Urinary bladder (tissue), 4 donors: ENCODE results near the gene EIPR1. TPM values are rescaled to one million over a fixed set of nuclear protein-coding genes. Genes with fewer than 3 reads are reported as not detected.
"Not testable (repeated sequence)": the region's sequence is repeated elsewhere in the genome, so short reads cannot be mapped to it uniquely, and the experiment has no call there.

Source experiments
- DNase-seq: peaks from one replicate; pipeline ENCODE4 v3.0.0-alpha.2; 2015; ENCODE audit errors: extremely low spot score
- H3K27ac ChIP-seq: one replicate; pipeline ENCODE4 v1.5.1; 2013; ENCODE audit warnings: low read depth, mild to moderate bottlenecking, moderate library complexity
- H3K36me3 ChIP-seq: one replicate; pipeline ENCODE4 v1.6.1; 2013; ENCODE audit warnings: mild to moderate bottlenecking, moderate library complexity; ENCODE audit not compliant: insufficient read depth
- H3K4me1 ChIP-seq: one replicate; pipeline ENCODE4 v1.6.1; 2013; ENCODE audit warnings: mild to moderate bottlenecking, moderate library complexity; ENCODE audit not compliant: insufficient read depth
- H3K4me3 ChIP-seq: one replicate; pipeline ENCODE4 v1.5.1; 2013; ENCODE audit warnings: low read depth, low read length
- WGBS: extraction: QIAGEN DNeasy Blood & Tissue Kit; methylation state at CpG from one replicate; pipeline ENCODE4 v1.1.7; 2013; 5-methylcytosine and 5-hydroxymethylcytosine counted together
- polyA plus RNA-seq: library from polyadenylated mRNA; stranded (reverse); fragments of 200-250 nt; gene quantifications from one replicate; pipeline ENCODE4 v1.2.3, GENCODE V29; 2013
- total RNA-seq: library from RNA; depleted of rRNA; stranded (reverse); fragments of >200 nt; gene quantifications from one replicate; pipeline ENCODE4 v1.2.3, GENCODE V29; 2014
- donor health status: healthy with polysubstance abuse.
- donor health status: healthy.

Gene EIPR1
- total and polyA plus RNA-seq, 2 donors, result 14.9 to 15.0 TPM

- peaks cover 2% of the 10 kb centered on the region for H3K36me3 ChIP-seq
- no peak for DNase-seq
These were observed 173.4 kb downstream of the EIPR1 start for GRCh38 chr2:3204031-3204821.

GRCh38 chr2:3203497-3204019 lies 174.1 kb downstream of the EIPR1 start:
- Histone ChIP-seq H3K4me1 (no peaks in the 10 kb centered on the region), H3K27ac (no peak overlapping the region), H3K36me3 (peaks cover 2% of the 10 kb centered on the region), H3K4me3 (no peak overlapping the region)
- DNase-seq, result no peak
- WGBS, result 95% methylated on average over 16 of the region's 16 CpGs

More at GRCh38 chr2:3204031-3204821, 173.4 kb downstream of the EIPR1 start:
- Histone ChIP-seq H3K27ac (no peak overlapping the region), H3K4me3 (no peak overlapping the region), H3K4me1 (no peaks in the 10 kb centered on the region)
- 90% methylated on average over 11 of the region's 11 CpGs for WGBS

- Histone ChIP-seq H3K27ac (no peak overlapping the region), H3K36me3 (peaks cover 2% of the 10 kb centered on the region), H3K4me1 (no peaks in the 10 kb centered on the region), H3K4me3 (no peak overlapping the region)
- 95% methylated on average over 9 of the region's 9 CpGs for WGBS
- no peak for DNase-seq
These were observed 174.7 kb downstream of the EIPR1 start for GRCh38 chr2:3202926-3203325.

GRCh38 chr2:3201281-3201680 lies 176.3 kb downstream of the EIPR1 start:
- peaks cover 2% of the 10 kb centered on the region for H3K36me3 ChIP-seq
- H3K4me1 ChIP-seq, result no peaks in the 10 kb centered on the region
- H3K27ac ChIP-seq, result no peak overlapping the region
- DNase-seq, result no peak
- H3K4me3 ChIP-seq, result no peak overlapping the region
- 94% methylated on average over 12 of the region's 12 CpGs for WGBS

- no peak overlapping the region for H3K27ac ChIP-seq
- no peaks in the 10 kb centered on the region for H3K4me1 ChIP-seq
- WGBS, result 59% methylated on average over 14 of the region's 14 CpGs
- H3K36me3 ChIP-seq, result peaks cover 3% of the 10 kb centered on the region
- no peak for DNase-seq
- no peak overlapping the region for H3K4me3 ChIP-seq
These were observed 177.1 kb downstream of the EIPR1 start for GRCh38 chr2:3200420-3200939.

- H3K36me3 ChIP-seq, result peaks cover 1% of the 10 kb centered on the region
- no peak overlapping the region for H3K27ac ChIP-seq
- DNase-seq, result no peak
- 80% methylated on average over 12 of the region's 12 CpGs for WGBS
- no peaks in the 10 kb centered on the region for H3K4me1 ChIP-seq
- no peak overlapping the region for H3K4me3 ChIP-seq
These were observed 177.8 kb downstream of the EIPR1 start for GRCh38 chr2:3199627-3200345.

GRCh38 chr2:3198671-3199192 lies 178.9 kb downstream of the EIPR1 start:
- WGBS, result 72% methylated on average over 10 of the region's 10 CpGs
- H3K36me3 ChIP-seq, H3K27ac ChIP-seq, H3K4me3 ChIP-seq, H3K4me1 ChIP-seq, DNase-seq: not testable (repeated sequence)

GRCh38 chr2:3198119-3198518 lies 179.5 kb downstream of the EIPR1 start:
- Histone ChIP-seq H3K4me1 (no peaks in the 10 kb centered on the region), H3K36me3 (peaks cover 1% of the 10 kb centered on the region), H3K4me3 (no peak overlapping the region), H3K27ac (no peak overlapping the region)
- 93% methylated on average over 11 of the region's 11 CpGs for WGBS
- no peak for DNase-seq

- no peak for DNase-seq
- H3K27ac ChIP-seq, result no peak overlapping the region
- H3K36me3 ChIP-seq, result peaks cover 1% of the 10 kb centered on the region
- H3K4me3 ChIP-seq, result no peak overlapping the region
- 76% methylated on average over 12 of the region's 12 CpGs for WGBS
- H3K4me1 ChIP-seq, result no peaks in the 10 kb centered on the region
These were observed 180.3 kb downstream of the EIPR1 start for GRCh38 chr2:3197308-3197707.

- Histone ChIP-seq H3K4me1 (no peaks in the 10 kb centered on the region), H3K27ac (no peak overlapping the region), H3K36me3 (peaks cover 1% of the 10 kb centered on the region), H3K4me3 (no peak overlapping the region)
- DNase-seq, result no peak
- 88% methylated on average over 16 of the region's 16 CpGs for WGBS
These were observed 180.9 kb downstream of the EIPR1 start for GRCh38 chr2:3196716-3197115.

- Histone ChIP-seq H3K4me3 (no peak overlapping the region), H3K4me1 (no peaks in the 10 kb centered on the region), H3K27ac (no peak overlapping the region), H3K36me3 (peaks cover 1% of the 10 kb centered on the region)
- WGBS, result 80% methylated on average over 21 of the region's 21 CpGs
- no peak for DNase-seq
These were observed 181.8 kb downstream of the EIPR1 start for GRCh38 chr2:3195641-3196476.

- peaks cover 1% of the 10 kb centered on the region for H3K36me3 ChIP-seq
- no peak overlapping the region for H3K27ac ChIP-seq
- no peak overlapping the region for H3K4me3 ChIP-seq
- H3K4me1 ChIP-seq, result no peaks in the 10 kb centered on the region
- DNase-seq, result no peak
- WGBS, result 95% methylated on average over 11 of the region's 11 CpGs
These were observed 182.8 kb downstream of the EIPR1 start for GRCh38 chr2:3194828-3195227.
